Glomerular endothelial cell (primary cell): ENCODE data around the gene TUBGCP3. TPM values are rescaled to one million over a fixed set of nuclear protein-coding genes. Genes with fewer than 3 reads are reported as not detected.
"Not testable (repeated sequence)": the region's sequence is repeated elsewhere in the genome, so short reads cannot be mapped to it uniquely, and the experiment has no call there.

Experiments
- DNase-seq: peaks from one replicate; pipeline ENCODE4 v3.0.0-alpha.2; 2011; ENCODE audit warnings: low read depth, low spot score; ENCODE audit errors: extremely low read depth
- total RNA-seq: library from RNA; depleted of rRNA; stranded (reverse); fragments of >200 nt; gene quantifications from 2 replicates; pipeline ENCODE4 v1.2.3, GENCODE V29; 2015

TUBGCP3 gene
- total RNA-seq: 16.1 and 24.6 TPM in 2 replicates

GRCh38 chr13:112587764-112588489 lies at the start of gene TUBGCP3:
Gene TUBGCP3 (minus strand): TSS chr13:112588153. CDS start chr13:112587980, 173 bp downstream.
- no peak for DNase-seq

DNA sequence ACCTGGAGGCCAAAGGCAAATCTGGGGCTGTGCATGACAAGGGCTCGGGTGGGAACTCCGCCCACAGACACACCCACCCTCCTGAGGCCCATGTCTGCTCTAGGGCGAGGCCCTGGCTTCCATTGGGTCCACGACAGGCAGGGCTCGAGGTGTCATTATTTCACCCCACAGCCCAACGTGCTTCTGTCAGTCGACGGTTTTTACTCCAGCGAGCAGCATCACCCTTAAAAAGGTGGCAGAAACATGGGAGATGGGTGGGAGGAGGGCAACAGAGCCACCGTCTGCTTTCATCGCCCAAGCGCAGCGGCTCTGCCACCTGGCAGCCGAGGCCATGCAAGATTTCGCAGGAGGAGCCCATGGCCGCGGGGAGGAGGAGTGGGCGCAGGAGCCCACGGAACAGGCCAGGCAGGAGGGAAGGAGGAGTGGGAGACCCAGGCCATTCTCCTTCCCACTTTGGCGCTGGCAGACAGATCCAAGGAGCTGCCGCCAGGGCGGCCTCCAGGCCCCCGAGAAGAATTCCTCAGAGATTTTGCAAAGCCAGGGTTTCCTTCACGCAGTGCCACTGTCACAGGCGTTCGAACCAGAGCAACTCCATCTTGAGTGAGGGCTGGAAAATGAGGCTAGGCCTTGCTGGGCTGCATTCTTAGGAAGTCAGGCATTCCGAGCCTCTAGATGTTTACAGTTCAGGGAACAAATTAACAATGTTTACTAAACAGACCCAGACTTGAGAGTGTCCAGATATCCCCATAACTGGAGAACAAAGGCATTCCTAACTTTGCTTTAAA lies 49.3 kb upstream of the TUBGCP3 start:
- DNase-seq: no peak

GRCh38 chr13:112636401-112636975 lies 48.5 kb upstream of the TUBGCP3 start:
- DNase-seq: no peak

DNA sequence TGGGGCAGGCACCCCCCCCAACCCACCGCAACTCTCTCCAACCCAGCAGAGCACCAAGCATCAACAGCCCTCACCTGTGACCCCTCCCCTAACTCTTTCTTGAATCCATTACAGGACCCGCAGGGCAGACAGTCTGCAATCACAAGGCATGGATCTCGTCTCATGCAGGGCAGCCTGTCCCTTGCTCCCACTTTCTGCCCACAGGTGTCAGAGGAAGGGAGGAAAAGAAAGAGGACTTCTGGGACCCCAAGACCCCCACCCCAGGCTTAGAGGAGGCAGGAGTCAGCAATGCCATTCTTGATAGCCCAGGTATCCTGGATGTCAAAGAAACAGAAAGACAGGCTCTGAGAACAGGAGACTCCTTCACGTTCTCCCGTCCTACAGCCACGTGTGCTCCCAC lies 47.4 kb upstream of the TUBGCP3 start:
- no peak for DNase-seq

GRCh38 chr13:112634102-112634501 lies 46.1 kb upstream of the TUBGCP3 start:
- no peak for DNase-seq

GRCh38 chr13:112630226-112630625 lies 42.3 kb upstream of the TUBGCP3 start:
- DNase-seq: not testable (repeated sequence)

GRCh38 chr13:112629161-112629560 lies 41.2 kb upstream of the TUBGCP3 start:
- no peak for DNase-seq

- not testable (repeated sequence) for DNase-seq
These were observed 39.7 kb upstream of the TUBGCP3 start for GRCh38 chr13:112627613-112628012.

- DNase-seq: no peak
These were observed 39.2 kb upstream of the TUBGCP3 start for GRCh38 chr13:112627161-112627560.

- DNase-seq: no peak
These were observed 38.8 kb upstream of the TUBGCP3 start for GRCh38 chr13:112626761-112627160.

DNA sequence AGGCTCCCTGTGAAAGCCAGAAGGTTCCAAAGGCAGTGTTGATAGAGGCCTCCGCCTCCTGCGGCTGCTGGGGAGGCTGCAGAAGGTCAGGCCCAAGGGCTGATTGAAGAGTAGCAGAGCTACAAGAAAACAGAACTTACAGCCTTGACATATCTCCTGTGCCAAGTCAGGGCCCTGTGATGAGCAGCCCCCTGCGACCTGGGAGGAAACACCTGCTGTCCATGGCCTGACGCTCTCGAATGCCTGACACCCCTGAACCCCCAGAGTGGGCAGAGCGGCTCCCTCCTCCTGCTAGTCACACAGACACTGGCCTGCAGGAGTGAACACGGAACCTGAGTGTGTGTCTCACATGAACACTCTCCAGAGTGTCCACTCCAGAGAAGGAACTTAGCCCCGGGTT lies 38.2 kb upstream of the TUBGCP3 start:
- DNase-seq: no peak

- no peak for DNase-seq
These were observed 37.7 kb upstream of the TUBGCP3 start for GRCh38 chr13:112625698-112626097.

DNA sequence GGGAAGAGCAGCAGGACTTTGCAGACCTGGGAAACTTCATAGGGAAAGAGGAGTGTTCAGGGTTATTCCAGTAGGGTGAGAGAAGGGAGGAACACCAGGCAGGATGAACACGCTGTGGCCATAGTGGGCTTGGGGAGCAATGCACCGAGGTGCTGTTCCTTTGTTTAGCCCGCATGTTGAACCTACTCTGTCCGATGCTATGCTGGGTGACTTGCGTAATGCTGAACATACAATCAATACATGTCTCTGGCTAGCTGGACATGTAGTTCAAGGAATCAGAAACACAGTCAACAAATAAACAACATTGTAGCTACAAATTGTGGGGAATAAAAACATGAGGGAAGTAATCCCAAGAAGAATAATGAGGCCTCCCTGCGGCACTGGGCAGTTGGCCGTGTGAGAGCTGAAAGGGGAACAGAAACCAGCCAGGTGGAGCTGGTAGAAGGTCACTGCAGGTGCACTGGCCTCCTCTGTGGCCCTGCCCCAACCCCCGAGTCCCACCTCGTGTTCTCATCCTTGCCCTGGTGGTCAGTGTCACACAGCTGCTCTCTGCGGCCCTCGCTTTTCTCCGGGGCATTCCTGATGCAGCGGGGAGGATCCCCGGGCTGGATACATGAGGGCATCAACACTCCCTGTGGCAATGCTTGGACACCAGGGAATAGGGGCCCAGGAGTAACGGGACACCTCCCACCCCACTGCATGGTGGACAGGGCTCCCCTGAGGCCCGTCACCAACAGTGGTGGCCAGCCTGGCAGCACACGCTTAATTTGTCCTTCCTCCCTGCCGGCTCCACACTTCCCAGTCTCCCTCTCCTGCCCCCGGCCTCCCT lies 36.9 kb upstream of the TUBGCP3 start:
- no peak for DNase-seq

DNA sequence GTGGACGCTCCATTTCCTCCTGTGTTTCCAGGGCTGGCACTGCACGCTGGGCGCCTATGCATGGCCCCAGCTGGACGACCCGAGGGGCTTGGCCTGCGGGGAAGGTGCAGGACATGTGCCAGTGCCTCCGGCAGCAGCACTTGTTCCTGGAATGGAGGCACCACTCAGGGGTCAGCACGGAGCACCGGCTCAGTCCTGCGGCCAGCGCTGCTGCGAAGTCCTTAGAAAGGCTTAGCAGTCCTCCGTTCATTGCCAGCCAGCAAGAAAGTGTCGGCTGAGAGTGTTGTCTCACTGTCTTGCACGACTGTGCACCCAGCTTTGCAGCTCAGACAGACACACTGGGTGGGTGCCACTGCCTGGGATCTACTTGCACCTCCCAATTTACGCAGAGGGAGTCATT lies 36.1 kb upstream of the TUBGCP3 start:
- no peak for DNase-seq

GRCh38 chr13:112623051-112623711 lies 35.2 kb upstream of the TUBGCP3 start:
- no peak for DNase-seq

- no peak for DNase-seq
These were observed 34.4 kb upstream of the TUBGCP3 start for GRCh38 chr13:112622375-112622774.

DNA sequence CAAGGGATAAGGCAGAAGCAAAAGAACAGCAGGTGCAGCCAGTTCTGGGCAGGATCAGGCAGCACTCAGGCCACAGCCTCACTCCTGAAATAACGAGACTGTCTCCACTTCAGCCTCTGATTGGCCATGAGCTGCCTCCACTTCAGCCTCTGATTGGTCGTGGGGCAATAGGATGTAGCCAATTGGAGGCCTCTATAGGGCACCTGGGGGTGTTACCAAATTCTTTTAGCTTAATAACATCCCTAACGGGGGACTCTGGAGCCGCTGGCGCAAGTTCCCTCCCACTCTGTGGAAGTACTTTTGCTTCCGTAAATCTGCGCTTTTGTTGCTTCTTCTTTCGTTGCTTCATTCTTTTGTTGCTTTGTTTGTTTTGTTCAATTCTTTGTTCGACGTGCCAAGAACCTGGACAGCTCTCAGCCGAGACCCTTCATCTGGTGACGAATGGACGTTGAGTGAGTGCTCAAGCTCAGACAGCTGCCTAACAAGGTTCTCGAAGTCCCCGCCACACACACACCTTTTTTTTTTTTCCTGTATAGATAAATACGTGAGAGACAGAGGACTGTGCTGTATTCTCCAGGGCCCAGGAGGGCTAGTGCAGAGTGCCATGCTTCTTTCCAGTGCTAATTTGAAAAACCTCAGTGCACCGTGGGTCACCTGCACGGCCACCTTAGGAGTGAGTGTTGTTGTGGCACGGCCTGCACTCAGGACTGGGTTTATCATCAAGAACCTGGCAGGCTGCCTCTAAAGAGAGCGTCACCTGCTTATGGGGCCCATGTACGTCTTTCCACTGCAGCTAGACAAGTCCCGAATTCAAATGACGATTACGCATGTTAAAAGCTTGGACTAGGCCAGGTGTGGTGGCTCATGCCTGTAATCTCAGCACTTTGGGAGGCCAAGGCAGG lies 32.0 kb upstream of the TUBGCP3 start:
- no peak for DNase-seq

GRCh38 chr13:112618501-112618900 lies 30.5 kb upstream of the TUBGCP3 start:
- DNase-seq: no peak

- no peak for DNase-seq
These were observed 29.9 kb upstream of the TUBGCP3 start for GRCh38 chr13:112617754-112618375.
